HepG2 (cell line): ENCODE results near the gene ECSCR. TPM values are rescaled to one million over a fixed set of nuclear protein-coding genes. Genes with fewer than 3 reads are reported as not detected.

Experiments
- FOXM1 ChIP-seq: sonication (generic); formaldehyde crosslinking; IDR thresholded peaks from 2 replicates; pipeline ENCODE4 v1.5.0; 2020; ENCODE audit warnings: missing genetic modification reagents
- HMG20B ChIP-seq: conservative IDR thresholded peaks from 2 replicates; pipeline ENCODE4 v1.6.1; 2016; ENCODE audit warnings: missing genetic modification reagents, missing compliant biosample characterization
- KLF16 ChIP-seq, 2 experiments: sonication (generic) in 1 of 2; formaldehyde crosslinking in 1 of 2; IDR thresholded peaks; 2 replicates each; pipeline versions ENCODE4 v1.6.1 to v1.8.0; 2016 to 2023; ENCODE audit warnings: missing genetic modification reagents in 2 of 2, missing compliant biosample characterization in 1 of 2
- MED13 ChIP-seq: sonication (generic); formaldehyde crosslinking; IDR thresholded peaks from 2 replicates; pipeline ENCODE4 v1.5.0; 2020; ENCODE audit warnings: missing genetic modification reagents
- PPARG ChIP-seq: conservative IDR thresholded peaks from 2 replicates; pipeline ENCODE4 v1.6.1; 2016; ENCODE audit warnings: missing biosample characterization, missing genetic modification reagents
- SYNCRIP ChIP-seq: fragments of 200-400 bp; formaldehyde crosslinking; IDR thresholded peaks from 2 replicates; pipeline ENCODE4 v1.6.1; 2018; ENCODE audit warnings: mild to moderate bottlenecking, low read depth, low read length; ENCODE audit not compliant: insufficient read depth
- TEAD2 ChIP-seq: sonication (generic); formaldehyde crosslinking; IDR thresholded peaks from 2 replicates; pipeline ENCODE4 v1.9.0; 2021; ENCODE audit warnings: missing genetic modification reagents
- U2AF2 ChIP-seq: fragments of 200-400 bp; formaldehyde crosslinking; IDR thresholded peaks from 2 replicates; pipeline ENCODE4 v1.6.1; 2017; ENCODE audit warnings: low read depth, mild to moderate bottlenecking, low read length
- ZC3H4 ChIP-seq: sonication (generic); formaldehyde crosslinking; IDR thresholded peaks from 2 replicates; pipeline ENCODE4 v1.4.0; 2020; ENCODE audit warnings: missing genetic modification reagents, borderline replicate concordance
- ZNF136 ChIP-seq: sonication (generic); formaldehyde crosslinking; IDR thresholded peaks from 2 replicates; pipeline ENCODE4 v1.8.1; 2022; ENCODE audit warnings: low read depth, mild to moderate bottlenecking, moderate library complexity, missing genetic modification reagents
- ZNF280B ChIP-seq: sonication (generic); formaldehyde crosslinking; IDR thresholded peaks from 2 replicates; pipeline ENCODE4 v1.5.0; 2020; ENCODE audit warnings: missing genetic modification reagents, mild to moderate bottlenecking, borderline replicate concordance
- ZNF280D ChIP-seq: sonication (generic); formaldehyde crosslinking; IDR thresholded peaks from 2 replicates; pipeline ENCODE4 v1.5.1; 2020; ENCODE audit warnings: mild to moderate bottlenecking, missing genetic modification reagents
- ZNF44 ChIP-seq: sonication (generic); formaldehyde crosslinking; IDR thresholded peaks from 2 replicates; pipeline ENCODE4 v1.5.1; 2020; ENCODE audit warnings: mild to moderate bottlenecking, missing genetic modification reagents
- ZNF703 ChIP-seq: sonication (generic); formaldehyde crosslinking; IDR thresholded peaks from 2 replicates; pipeline ENCODE4 v1.5.1; 2020; ENCODE audit warnings: missing genetic modification reagents, mild to moderate bottlenecking, moderate library complexity, borderline replicate concordance
- polyA plus RNA-seq, 8 experiments: library from polyadenylated mRNA; depleted of rRNA in 3 of 8; stranded (reverse) in 7 of 8; unstranded in 1 of 8; fragments of >200 nt; fragmentation: Illumina TruSeq in 4 of 8; extraction: Trizol in 4 of 8; gene quantifications; 2 replicates each; pipeline versions ENCODE4 v1.2.1 to v1.2.3, GENCODE V29; 2011 to 2016; ENCODE audit warnings: low read depth in 4 of 8, missing spikeins in 1 of 8, mixed read lengths in 1 of 8; ENCODE audit not compliant: insufficient read depth in 1 of 8
- total RNA-seq, 5 experiments: library from RNA; depleted of rRNA; stranded (reverse); fragments of >200 nt; fragmentation: Illumina TruSeq; extraction: Trizol; gene quantifications; 2 replicates each; pipeline ENCODE4 v1.2.3, GENCODE V29; 2016; ENCODE audit warnings: low read depth in 1 of 5
- TF ChIP-seq, protein P1 (sequence below): sonication (generic); formaldehyde crosslinking; IDR thresholded peaks from 2 replicates; pipeline ENCODE4 v1.5.1; 2020; ENCODE audit warnings: missing genetic modification reagents, mild to moderate bottlenecking, borderline replicate concordance
- TF ChIP-seq, protein P2 (sequence below): sonication (generic); formaldehyde crosslinking; IDR thresholded peaks from 2 replicates; pipeline ENCODE4 v1.5.1; 2020; ENCODE audit warnings: mild to moderate bottlenecking, missing genetic modification reagents, moderate library complexity
- TF ChIP-seq, protein P3 (sequence below): IDR thresholded peaks from 2 replicates; pipeline ENCODE4 v1.6.1; 2016; ENCODE audit warnings: missing compliant biosample characterization, missing genetic modification reagents, borderline replicate concordance

Gene ECSCR
- total and polyA plus RNA-seq, 2 of the 13 experiments (the other 11 are each of a cell fraction or from before 2014, with no cell fraction given): 0.18 TPM; not detected in 1

DNA sequence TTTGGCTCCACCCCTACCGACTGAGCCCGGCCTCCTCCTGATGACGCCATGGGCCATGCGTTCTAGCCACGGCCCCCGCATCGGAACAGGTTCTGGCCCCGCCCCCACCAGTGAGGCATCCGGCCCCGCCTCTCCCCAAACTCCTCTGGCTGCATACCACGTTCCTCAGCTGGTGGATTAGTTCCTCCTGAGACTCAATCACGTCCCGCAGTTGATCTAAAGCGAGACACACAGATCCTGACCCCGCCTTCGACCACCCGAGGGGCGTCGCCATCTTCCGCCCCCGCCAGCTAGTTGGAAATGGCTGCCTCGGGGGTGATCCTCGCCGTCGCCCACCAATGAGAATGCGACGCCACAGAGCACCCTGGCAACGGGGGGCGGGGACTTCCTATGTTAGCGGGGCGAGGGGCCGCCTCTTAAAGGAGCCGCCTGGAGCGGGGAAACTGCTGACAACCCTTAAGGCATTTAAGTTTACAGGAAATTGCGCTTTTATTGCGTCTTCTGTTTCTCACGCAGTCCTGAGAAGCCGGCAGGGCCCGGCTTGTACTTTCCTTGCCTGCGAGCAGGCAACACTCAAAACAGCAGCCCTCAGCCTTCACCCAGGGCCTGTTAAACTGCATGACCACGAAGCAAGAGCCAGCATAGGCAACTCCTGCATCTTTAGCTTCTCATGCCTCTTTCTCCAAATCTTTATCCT lies 58.6 kb downstream of the ECSCR start, which contains the start of gene SPATA24 (continued):
- TF ChIP-seq HMG20B (no peak), SYNCRIP (no peak), ZNF136 (CRISPR knock-in tag) (peak; percentile 40; the same call in 1 of the 2 replicates), KLF16 (CRISPR knock-in tag; IDR thresholded peaks at IDR 0.05) (peak in 1 of 2 experiments; percentile 68; a peak in 1 of 4 replicates), ZNF703 (no peak), ZC3H4 (no peak), ZNF280B (CRISPR knock-in tag) (no peak), U2AF2 (no peak), ZNF280D (CRISPR knock-in tag) (peak; percentile 93), ZNF44 (CRISPR knock-in tag) (peak; percentile 75), FOXM1 (CRISPR knock-in tag) (no peak), TEAD2 (CRISPR knock-in tag) (no peak), PPARG (no peak), MED13 (no peak)
- TF ChIP-seq, protein P1, sequence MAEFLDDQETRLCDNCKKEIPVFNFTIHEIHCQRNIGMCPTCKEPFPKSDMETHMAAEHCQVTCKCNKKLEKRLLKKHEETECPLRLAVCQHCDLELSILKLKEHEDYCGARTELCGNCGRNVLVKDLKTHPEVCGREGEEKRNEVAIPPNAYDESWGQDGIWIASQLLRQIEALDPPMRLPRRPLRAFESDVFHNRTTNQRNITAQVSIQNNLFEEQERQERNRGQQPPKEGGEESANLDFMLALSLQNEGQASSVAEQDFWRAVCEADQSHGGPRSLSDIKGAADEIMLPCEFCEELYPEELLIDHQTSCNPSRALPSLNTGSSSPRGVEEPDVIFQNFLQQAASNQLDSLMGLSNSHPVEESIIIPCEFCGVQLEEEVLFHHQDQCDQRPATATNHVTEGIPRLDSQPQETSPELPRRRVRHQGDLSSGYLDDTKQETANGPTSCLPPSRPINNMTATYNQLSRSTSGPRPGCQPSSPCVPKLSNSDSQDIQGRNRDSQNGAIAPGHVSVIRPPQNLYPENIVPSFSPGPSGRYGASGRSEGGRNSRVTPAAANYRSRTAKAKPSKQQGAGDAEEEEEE: no peak
- TF ChIP-seq, protein P2, sequence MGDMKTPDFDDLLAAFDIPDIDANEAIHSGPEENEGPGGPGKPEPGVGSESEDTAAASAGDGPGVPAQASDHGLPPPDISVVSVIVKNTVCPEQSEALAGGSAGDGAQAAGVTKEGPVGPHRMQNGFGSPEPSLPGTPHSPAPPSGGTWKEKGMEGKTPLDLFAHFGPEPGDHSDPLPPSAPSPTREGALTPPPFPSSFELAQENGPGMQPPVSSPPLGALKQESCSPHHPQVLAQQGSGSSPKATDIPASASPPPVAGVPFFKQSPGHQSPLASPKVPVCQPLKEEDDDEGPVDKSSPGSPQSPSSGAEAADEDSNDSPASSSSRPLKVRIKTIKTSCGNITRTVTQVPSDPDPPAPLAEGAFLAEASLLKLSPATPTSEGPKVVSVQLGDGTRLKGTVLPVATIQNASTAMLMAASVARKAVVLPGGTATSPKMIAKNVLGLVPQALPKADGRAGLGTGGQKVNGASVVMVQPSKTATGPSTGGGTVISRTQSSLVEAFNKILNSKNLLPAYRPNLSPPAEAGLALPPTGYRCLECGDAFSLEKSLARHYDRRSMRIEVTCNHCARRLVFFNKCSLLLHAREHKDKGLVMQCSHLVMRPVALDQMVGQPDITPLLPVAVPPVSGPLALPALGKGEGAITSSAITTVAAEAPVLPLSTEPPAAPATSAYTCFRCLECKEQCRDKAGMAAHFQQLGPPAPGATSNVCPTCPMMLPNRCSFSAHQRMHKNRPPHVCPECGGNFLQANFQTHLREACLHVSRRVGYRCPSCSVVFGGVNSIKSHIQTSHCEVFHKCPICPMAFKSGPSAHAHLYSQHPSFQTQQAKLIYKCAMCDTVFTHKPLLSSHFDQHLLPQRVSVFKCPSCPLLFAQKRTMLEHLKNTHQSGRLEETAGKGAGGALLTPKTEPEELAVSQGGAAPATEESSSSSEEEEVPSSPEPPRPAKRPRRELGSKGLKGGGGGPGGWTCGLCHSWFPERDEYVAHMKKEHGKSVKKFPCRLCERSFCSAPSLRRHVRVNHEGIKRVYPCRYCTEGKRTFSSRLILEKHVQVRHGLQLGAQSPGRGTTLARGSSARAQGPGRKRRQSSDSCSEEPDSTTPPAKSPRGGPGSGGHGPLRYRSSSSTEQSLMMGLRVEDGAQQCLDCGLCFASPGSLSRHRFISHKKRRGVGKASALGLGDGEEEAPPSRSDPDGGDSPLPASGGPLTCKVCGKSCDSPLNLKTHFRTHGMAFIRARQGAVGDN (CRISPR knock-in tag): peak; percentile 90
- TF ChIP-seq, protein P3, sequence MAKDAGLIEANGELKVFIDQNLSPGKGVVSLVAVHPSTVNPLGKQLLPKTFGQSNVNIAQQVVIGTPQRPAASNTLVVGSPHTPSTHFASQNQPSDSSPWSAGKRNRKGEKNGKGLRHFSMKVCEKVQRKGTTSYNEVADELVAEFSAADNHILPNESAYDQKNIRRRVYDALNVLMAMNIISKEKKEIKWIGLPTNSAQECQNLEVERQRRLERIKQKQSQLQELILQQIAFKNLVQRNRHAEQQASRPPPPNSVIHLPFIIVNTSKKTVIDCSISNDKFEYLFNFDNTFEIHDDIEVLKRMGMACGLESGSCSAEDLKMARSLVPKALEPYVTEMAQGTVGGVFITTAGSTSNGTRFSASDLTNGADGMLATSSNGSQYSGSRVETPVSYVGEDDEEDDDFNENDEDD (CRISPR knock-in tag): no peak; the same call in 1 of the 2 replicates
